Skin of body (tissue), 2 donors: ENCODE measurements around the gene PRELID3B. TPM values are rescaled to one million over a fixed set of nuclear protein-coding genes. Genes with fewer than 3 reads are reported as not detected.
A peak's percentile ranks its signal among the peaks of the same experiment; 100 is the strongest.

Experiments
- DNase-seq: peaks from one replicate; lab custom pipeline; 2025; lab: John Stamatoyannopoulos, UW
- total RNA-seq: library from RNA; depleted of rRNA; stranded (reverse); fragments of >200 nt; gene quantifications from one replicate; pipeline ENCODE4 v1.2.3, GENCODE V29; 2014

Gene PRELID3B
- total RNA-seq, 1 donor from 2014 or later = 50.0 TPM

DNA sequence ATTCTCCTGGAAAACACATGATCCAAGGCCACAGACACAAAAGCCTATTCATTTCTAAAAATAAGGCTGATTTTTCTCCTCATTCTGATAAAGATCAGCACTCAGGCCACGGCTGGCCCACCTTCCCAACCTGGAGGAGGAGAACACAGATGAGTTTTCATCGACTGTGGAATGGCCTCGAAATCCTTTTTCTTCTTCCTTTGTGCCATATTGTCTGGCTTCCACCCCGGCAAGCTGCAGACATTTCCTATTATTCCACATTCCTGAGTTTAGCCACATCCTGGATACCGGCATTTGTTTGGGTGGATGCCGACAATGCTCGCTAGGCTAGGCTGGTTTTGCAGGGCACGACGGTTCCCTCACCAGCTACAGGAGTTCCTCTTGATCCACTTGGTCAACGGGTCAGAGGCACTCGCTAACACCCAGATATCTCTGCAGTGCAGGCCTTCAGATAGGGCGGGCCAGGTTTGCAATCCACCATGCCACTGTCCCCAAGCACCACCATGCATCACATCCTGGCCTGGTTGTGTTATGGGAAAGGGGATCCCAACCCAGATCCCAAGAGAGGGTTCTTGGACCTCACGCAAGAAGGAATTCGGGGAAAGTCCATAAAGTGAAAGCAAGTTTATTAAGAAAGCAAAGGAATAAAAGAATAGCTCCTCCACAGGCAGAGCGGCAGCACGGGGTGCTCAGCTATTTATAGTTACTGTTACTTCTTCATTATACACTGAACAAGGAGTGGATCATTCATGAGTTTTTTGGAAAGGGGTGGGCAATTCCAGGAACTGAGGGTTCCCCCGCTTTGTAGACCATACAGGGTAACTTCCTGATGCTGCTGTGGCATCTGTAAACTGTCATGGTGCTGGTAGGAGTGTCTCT lies 31.4 kb downstream of the PRELID3B start:
- DNase-seq = peak; percentile 55

GRCh38 chr20:59010321-59010994 lies 32.1 kb downstream of the PRELID3B start:
- no peak for DNase-seq

GRCh38 chr20:59008715-59009336 lies 33.8 kb downstream of the PRELID3B start:
- DNase-seq = no peak

GRCh38 chr20:59007665-59008511 lies 34.7 kb downstream of the PRELID3B start:
- DNase-seq = no peak

- DNase-seq = peak; percentile 33
Measured at GRCh38 chr20:59006864-59007664, 35.5 kb downstream of the PRELID3B start, which contains the start of gene CTSZ. Gene CTSZ (minus strand): TSS chr20:59007254. CDS start chr20:59007128, 126 bp downstream.

DNA sequence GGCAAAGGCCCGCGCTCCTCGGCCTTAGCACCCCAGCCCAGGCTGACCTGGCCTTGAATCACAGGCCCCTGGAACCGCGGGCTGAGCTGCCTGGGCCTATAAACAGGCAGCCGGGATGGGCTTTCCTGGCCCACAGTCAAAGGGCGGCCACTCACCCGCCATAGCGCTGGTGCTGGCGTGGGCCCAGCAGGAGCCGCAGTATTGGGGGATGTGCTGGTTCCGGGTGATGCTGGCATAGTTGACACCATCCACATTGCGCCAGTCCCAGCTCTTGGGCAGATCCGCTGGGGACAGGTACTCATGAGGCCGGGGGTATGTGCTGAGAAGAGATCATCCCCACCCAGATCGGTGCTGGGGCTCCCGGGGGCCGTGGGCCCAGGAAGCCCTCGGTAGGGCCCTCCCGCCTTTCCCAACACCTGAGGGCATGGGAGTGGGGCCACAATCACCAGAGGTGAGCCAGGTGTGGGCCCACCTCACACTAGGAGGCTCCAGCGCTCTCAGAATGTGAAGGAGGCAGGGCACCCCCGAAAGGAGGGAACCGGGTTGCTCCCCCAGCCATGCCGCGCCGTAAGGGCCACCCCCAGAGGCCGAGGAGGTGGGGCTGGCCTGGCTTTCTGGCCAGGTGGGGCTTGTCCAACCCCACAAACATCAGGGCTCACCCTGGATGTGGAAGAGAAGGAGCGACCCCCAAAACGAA lies 36.3 kb downstream of the PRELID3B start:
- no peak for DNase-seq

GRCh38 chr20:59005523-59006166 lies 36.9 kb downstream of the PRELID3B start:
- DNase-seq = no peak

- no peak for DNase-seq
Measured at GRCh38 chr20:59004763-59005522, 37.6 kb downstream of the PRELID3B start.

DNA sequence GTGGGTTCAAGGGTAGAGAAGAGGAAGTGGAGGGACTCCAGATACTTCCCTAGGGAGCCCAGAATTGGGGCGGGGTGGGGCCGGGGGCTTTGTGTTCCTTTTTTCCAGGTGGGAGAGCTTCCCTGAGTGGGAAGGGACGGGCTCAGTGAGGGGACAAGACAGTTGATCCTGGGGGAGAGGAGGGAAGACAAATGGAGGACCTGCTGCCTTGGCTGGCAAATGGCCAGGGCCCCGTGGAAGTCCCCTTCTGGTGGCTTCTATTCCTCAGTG lies 38.2 kb downstream of the PRELID3B start:
- DNase-seq = no peak

- no peak for DNase-seq
Measured at GRCh38 chr20:59003836-59004492, 38.6 kb downstream of the PRELID3B start.

DNA sequence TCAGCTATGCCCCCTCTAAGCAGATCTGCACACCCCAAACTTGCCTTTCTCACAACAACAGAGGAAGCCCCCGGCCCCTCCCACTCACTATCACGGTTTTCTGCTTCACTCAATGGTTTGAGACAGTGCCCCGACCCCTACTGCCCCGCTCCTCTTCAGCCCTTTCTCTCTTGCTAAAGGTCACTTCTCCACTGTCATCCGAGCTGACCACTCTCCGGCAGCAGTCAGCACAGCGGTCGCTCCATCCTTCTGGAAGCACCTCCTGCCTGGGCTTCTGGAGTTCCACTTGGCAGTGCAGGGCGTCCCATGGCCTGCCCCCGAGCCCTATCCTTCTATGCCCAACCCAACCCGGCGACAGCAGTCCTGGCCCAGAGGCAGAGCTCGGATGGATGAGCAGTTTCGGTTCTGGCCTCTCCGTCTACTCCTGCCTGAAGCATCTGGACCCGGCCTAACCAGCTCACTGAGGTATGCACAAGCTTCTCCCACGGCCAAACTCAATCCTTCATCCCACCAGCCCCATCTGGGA lies 39.6 kb downstream of the PRELID3B start:
- DNase-seq = no peak

DNA sequence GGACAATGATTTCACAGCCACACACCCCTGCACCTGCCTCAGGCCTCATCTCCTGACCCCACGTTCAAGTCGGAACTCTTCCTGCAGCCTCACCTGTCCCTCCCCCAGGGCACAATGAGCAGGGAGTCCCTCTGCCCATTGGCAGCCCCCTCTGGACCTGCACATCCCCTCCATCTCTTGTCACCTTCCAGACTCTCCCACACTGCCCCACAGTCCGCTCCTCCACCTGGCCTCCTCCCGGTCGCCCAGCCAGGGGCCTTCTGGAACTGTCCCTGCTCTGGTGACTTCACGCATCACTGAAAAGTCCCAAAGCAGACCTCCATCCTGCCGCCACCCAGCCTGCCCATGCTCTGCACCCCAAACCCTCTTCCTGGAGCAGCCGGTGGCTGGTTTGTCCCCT lies 40.2 kb downstream of the PRELID3B start:
- DNase-seq = no peak

- DNase-seq = no peak
Measured at GRCh38 chr20:59001449-59002171, 41.0 kb downstream of the PRELID3B start.

- no peak for DNase-seq
Measured at GRCh38 chr20:59001068-59001448, 41.5 kb downstream of the PRELID3B start.

GRCh38 chr20:59000326-59000725 lies 42.3 kb downstream of the PRELID3B start:
- DNase-seq = no peak

DNA sequence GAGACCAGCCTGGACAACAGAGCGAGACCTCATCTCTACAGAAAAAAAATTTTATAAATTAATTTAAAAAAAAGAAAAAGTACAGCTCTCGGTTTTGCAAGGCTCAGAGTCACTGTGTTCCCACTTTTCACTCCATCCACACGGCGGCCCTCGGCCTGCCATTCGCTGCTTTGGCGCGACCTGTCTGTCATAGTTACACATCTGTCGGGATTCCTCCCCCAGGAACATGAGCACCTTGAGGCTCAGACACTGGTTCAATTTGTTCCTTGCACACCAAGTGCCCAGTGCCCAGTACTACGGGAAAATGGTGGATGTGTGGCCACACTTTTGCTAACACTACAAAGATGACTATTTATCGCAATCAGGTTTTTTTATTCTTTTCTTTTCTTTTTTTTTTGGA lies 43.9 kb downstream of the PRELID3B start:
- no peak for DNase-seq

GRCh38 chr20:58997141-58997770 lies 45.3 kb downstream of the PRELID3B start:
- no peak for DNase-seq
